Endothelial cell (in vitro differentiated cells): Measurements from ENCODE around the gene SSBP1. TPM values are rescaled to one million over a fixed set of nuclear protein-coding genes. Genes with fewer than 3 reads are reported as not detected.
"Not testable (repeated sequence)": the region's sequence is repeated elsewhere in the genome, so short reads cannot be mapped to it uniquely, and the experiment has no call there.

Experiments used
- DNase-seq: peaks from one replicate; pipeline ENCODE4 v3.0.0; 2021; ENCODE audit warnings: low spot score
- H3K27ac Mint-ChIP-seq: one replicate; pipeline ENCODE4 v1.8.0; 2021; ENCODE audit warnings: mixed read lengths, inconsistent platforms; ENCODE audit not compliant: unreplicated experiment
- H3K27me3 Mint-ChIP-seq: one replicate; pipeline ENCODE4 v1.8.0; 2021; ENCODE audit warnings: mild to moderate bottlenecking, moderate library complexity, mixed read lengths, inconsistent platforms; ENCODE audit not compliant: unreplicated experiment
- H3K36me3 Mint-ChIP-seq: one replicate; pipeline ENCODE4 v1.8.0; 2021; ENCODE audit warnings: mild to moderate bottlenecking, low read depth, mixed read lengths, inconsistent platforms; ENCODE audit not compliant: unreplicated experiment
- H3K4me1 Mint-ChIP-seq: one replicate; pipeline ENCODE4 v1.8.0; 2021; ENCODE audit warnings: mild to moderate bottlenecking, mixed read lengths, inconsistent platforms; ENCODE audit not compliant: unreplicated experiment
- H3K4me3 Mint-ChIP-seq: one replicate; pipeline ENCODE4 v1.8.0; 2021; ENCODE audit warnings: mild to moderate bottlenecking, mixed read lengths, inconsistent platforms; ENCODE audit not compliant: unreplicated experiment
- H3K9me3 Mint-ChIP-seq: one replicate; pipeline ENCODE4 v1.8.0; 2021; ENCODE audit warnings: mixed read lengths, inconsistent platforms; ENCODE audit not compliant: unreplicated experiment
- CTCF ChIP-seq: fragments of 200-600 bp; sonication (generic); IDR thresholded peaks from one replicate; pipeline ENCODE4 v1.5.0; 2021; ENCODE audit warnings: antibody characterized with exemption; ENCODE audit not compliant: unreplicated experiment
- long read RNA-seq: library from polyadenylated mRNA; unstranded; transcript quantifications from one replicate; pipeline ENCODE4 v2.0.0, GENCODE V29; 2020; ENCODE audit not compliant: unreplicated experiment
- total RNA-seq: library from RNA; stranded (reverse); fragmentation: NEBNext Ultra II Directional; extraction: Animal tissue kit (Norgen Biotek cat#: 25700); gene quantifications from one replicate; pipeline ENCODE4 v1.2.1, GENCODE V29; 2021; ENCODE audit not compliant: unreplicated experiment

The SSBP1 gene
- total RNA-seq, result 130 TPM
- long read RNA-seq, transcript SSBP1-214 (7 exons, 636 nt), result minor isoform, 9 of 88 reads
- long read RNA-seq, transcript SSBP1-201 (7 exons, 687 nt), result major isoform, 61 of 88 reads
- long read RNA-seq, partial matches to known transcripts, result 4 of 88 reads
- long read RNA-seq, other reads (novel, unspliced or antisense), result 6 of 88 reads

- peak; percentile 83 for DNase-seq
- H3K4me3 Mint-ChIP-seq, result peak within 1 kb of the TSS; percentile 98
- peak; percentile 71 for TF ChIP-seq CTCF
- no peaks in the 10 kb centered on the region for H3K36me3 Mint-ChIP-seq
- H3K27ac Mint-ChIP-seq, result peak within 1 kb of the TSS; percentile 98
- peaks cover 16% of the 10 kb centered on the region for H3K4me1 Mint-ChIP-seq
- H3K27me3 Mint-ChIP-seq, result peaks cover 6% of the 10 kb centered on the region
- H3K9me3 Mint-ChIP-seq, result no peaks in the 10 kb centered on the region
Observed at GRCh38 chr7:141737836-141738591, at the start of gene SSBP1. Gene SSBP1, plus strand, starts transcription at chr7:141738358. Its CDS starts 809 bp downstream, at chr7:141739167.

GRCh38 chr7:141689072-141689825 lies 48.9 kb upstream of the SSBP1 start:
- not testable (repeated sequence) for H3K27me3 Mint-ChIP-seq, H3K4me3 Mint-ChIP-seq, H3K27ac Mint-ChIP-seq, DNase-seq, H3K9me3 Mint-ChIP-seq
- Mint-ChIP-seq H3K36me3 (peaks cover 20% of the 10 kb centered on the region), H3K4me1 (peaks cover 29% of the 10 kb centered on the region)

GRCh38 chr7:141691540-141691939 lies 46.6 kb upstream of the SSBP1 start:
- peaks cover 11% of the 10 kb centered on the region for H3K36me3 Mint-ChIP-seq
- no peak overlapping the region for H3K27ac Mint-ChIP-seq
- peaks cover 3% of the 10 kb centered on the region for H3K27me3 Mint-ChIP-seq
- peaks cover 43% of the 10 kb centered on the region for H3K4me1 Mint-ChIP-seq
- H3K9me3 Mint-ChIP-seq, result no peaks in the 10 kb centered on the region
- TF ChIP-seq CTCF, result no peak
- H3K4me3 Mint-ChIP-seq, result no peak overlapping the region
- DNase-seq, result no peak

- no peak for TF ChIP-seq CTCF
- H3K4me3 Mint-ChIP-seq, result no peak overlapping the region
- no peak overlapping the region for H3K27ac Mint-ChIP-seq
- H3K27me3 Mint-ChIP-seq, result peaks cover 3% of the 10 kb centered on the region
- H3K9me3 Mint-ChIP-seq, result no peaks in the 10 kb centered on the region
- peaks cover 7% of the 10 kb centered on the region for H3K36me3 Mint-ChIP-seq
- DNase-seq, result no peak
- peaks cover 43% of the 10 kb centered on the region for H3K4me1 Mint-ChIP-seq
Observed at GRCh38 chr7:141691961-141692360, 46.2 kb upstream of the SSBP1 start.

- peaks cover 50% of the 10 kb centered on the region for H3K4me1 Mint-ChIP-seq
- H3K27me3 Mint-ChIP-seq, result peaks cover 3% of the 10 kb centered on the region
- peaks cover 4% of the 10 kb centered on the region for H3K36me3 Mint-ChIP-seq
- DNase-seq, result no peak
- no peaks in the 10 kb centered on the region for H3K9me3 Mint-ChIP-seq
- H3K4me3 Mint-ChIP-seq, result no peak overlapping the region
- no peak overlapping the region for H3K27ac Mint-ChIP-seq
- TF ChIP-seq CTCF, result no peak
Observed at GRCh38 chr7:141693082-141693481, 45.1 kb upstream of the SSBP1 start.
